SK-N-MC (cell line): ENCODE data around the gene MACROD2.

Experiments used
- DNase-seq: peaks from one replicate; pipeline ENCODE4 v3.0.0-alpha.2; 2011; ENCODE audit warnings: low read depth, low spot score
- H3K27ac ChIP-seq: fragments of 200-600 bp; sonication (generic); 2 replicates; pipeline ENCODE4 v1.5.1; 2016; ENCODE audit warnings: mixed run types
- H3K36me3 ChIP-seq: fragments of 200-600 bp; sonication (generic); 2 replicates; pipeline ENCODE4 v1.6.1; 2017; ENCODE audit warnings: antibody characterized with exemption, low read length, mixed read lengths; ENCODE audit not compliant: insufficient read depth
- H3K4me3 ChIP-seq: fragments of 200-600 bp; sonication (generic); 2 replicates; pipeline ENCODE4 v1.5.1; 2016
- H3K9ac ChIP-seq: fragments of 200-600 bp; sonication (generic); 2 replicates; pipeline ENCODE4 v1.8.0; 2017; ENCODE audit warnings: mixed run types, mixed read lengths; ENCODE audit not compliant: insufficient read length
- H3K9me3 ChIP-seq: fragments of 200-600 bp; sonication (generic); 2 replicates; pipeline ENCODE4 v1.6.1; 2017; ENCODE audit warnings: low read depth, mild to moderate bottlenecking, antibody characterized with exemption, low read length, moderate library complexity, mixed read lengths
- EZH2 ChIP-seq: fragments of 200-600 bp; sonication (generic); IDR thresholded peaks from one replicate; pipeline ENCODE4 v1.6.1; 2017; ENCODE audit warnings: antibody characterized with exemption
- FOXP2 ChIP-seq: optimal IDR thresholded peaks from 2 replicates; pipeline ENCODE3; 2011; ENCODE audit warnings: mild to moderate bottlenecking, moderate library complexity; ENCODE audit not compliant: insufficient read depth; ENCODE audit errors: extremely low read length, control extremely low read depth
- POLR2AphosphoS5 ChIP-seq: IDR thresholded peaks from 2 replicates; pipeline ENCODE4 v1.6.1; 2012; ENCODE audit warnings: mild to moderate bottlenecking, low read depth, low read length, borderline replicate concordance

MACROD2 gene

GRCh38 chr20:15818651-15819071 is 1823.3 kb downstream of the MACROD2 start:
- Histone ChIP-seq H3K4me3 (no peak overlapping the region), H3K36me3 (no peaks in the 10 kb centered on the region), H3K9me3 (no peaks in the 10 kb centered on the region), H3K9ac (no peak overlapping the region), H3K27ac (no peak overlapping the region)
- DNase-seq: no peak
- TF ChIP-seq EZH2 (no peak), FOXP2 (no peak), POLR2AphosphoS5 (no peak)

DNA sequence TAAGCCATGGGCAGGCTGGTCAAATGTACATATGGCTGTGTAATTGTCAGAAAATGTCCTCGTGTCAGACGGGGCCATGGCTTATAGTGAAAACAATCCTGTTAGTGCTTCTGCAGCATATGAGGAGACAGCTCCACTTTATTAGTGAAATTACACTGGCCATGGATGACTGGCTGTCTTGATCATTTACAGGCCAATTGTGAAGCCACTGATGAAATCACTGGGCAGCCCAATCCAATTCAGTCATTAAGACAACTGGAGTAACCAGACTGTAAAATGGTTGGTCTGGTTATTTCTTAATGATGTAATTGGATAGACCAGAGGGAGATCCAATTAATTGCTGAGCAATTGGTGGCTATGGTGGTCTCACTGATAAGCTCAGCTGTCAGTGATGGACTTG is 1828.4 kb downstream of the MACROD2 start:
- H3K4me3 ChIP-seq: no peak overlapping the region
- H3K36me3 ChIP-seq: no peaks in the 10 kb centered on the region
- TF ChIP-seq FOXP2: no peak
- no peak for TF ChIP-seq POLR2AphosphoS5
- no peak for TF ChIP-seq EZH2
- no peak overlapping the region for H3K9ac ChIP-seq
- H3K27ac ChIP-seq: no peak overlapping the region
- DNase-seq: no peak
- no peaks in the 10 kb centered on the region for H3K9me3 ChIP-seq

DNA sequence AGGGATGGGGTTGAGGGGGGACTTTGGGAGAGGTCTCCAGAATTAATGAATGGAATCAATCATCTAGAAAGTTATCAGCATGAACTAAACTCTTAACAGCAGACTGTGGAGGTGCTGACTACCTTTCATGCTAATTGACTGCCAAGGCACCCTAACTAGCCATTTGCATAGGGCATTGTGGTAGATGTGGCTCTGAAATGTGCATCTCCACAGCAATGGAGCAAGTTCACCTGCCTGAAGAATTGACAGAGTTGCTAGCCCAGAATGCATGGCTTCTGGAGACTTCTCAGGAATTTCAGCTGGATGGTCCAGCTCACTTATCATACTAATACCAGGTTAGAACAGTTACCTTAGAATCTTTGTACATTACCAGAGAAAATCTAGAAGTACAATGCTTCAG is 1832.3 kb downstream of the MACROD2 start:
- TF ChIP-seq EZH2 (no peak), FOXP2 (no peak), POLR2AphosphoS5 (no peak)
- H3K27ac ChIP-seq: no peak overlapping the region

GRCh38 chr20:15831201-15831600 is 1835.9 kb downstream of the MACROD2 start:
- Histone ChIP-seq H3K36me3 (no peaks in the 10 kb centered on the region), H3K9me3 (no peaks in the 10 kb centered on the region), H3K27ac (no peak overlapping the region), H3K4me3 (no peak overlapping the region), H3K9ac (no peak overlapping the region)
- no peak for TF ChIP-seq FOXP2
- TF ChIP-seq POLR2AphosphoS5: no peak
- TF ChIP-seq EZH2: no peak
- DNase-seq: no peak

More for the DNA sequence above, 1832.3 kb downstream of the MACROD2 start:
- H3K4me3 ChIP-seq: no peak overlapping the region
- H3K9ac ChIP-seq: no peak overlapping the region
- H3K36me3 ChIP-seq: no peaks in the 10 kb centered on the region
- DNase-seq: no peak
- no peaks in the 10 kb centered on the region for H3K9me3 ChIP-seq

GRCh38 chr20:15832512-15832911 is 1837.2 kb downstream of the MACROD2 start:
- Histone ChIP-seq H3K36me3 (no peaks in the 10 kb centered on the region), H3K9me3 (no peaks in the 10 kb centered on the region), H3K27ac (no peak overlapping the region), H3K9ac (no peak overlapping the region), H3K4me3 (no peak overlapping the region)
- TF ChIP-seq FOXP2 (no peak), EZH2 (no peak), POLR2AphosphoS5 (no peak)
- no peak for DNase-seq

GRCh38 chr20:15834857-15835256 is 1839.5 kb downstream of the MACROD2 start:
- no peak overlapping the region for H3K4me3 ChIP-seq
- no peak for TF ChIP-seq POLR2AphosphoS5
- TF ChIP-seq EZH2: no peak
- no peak for TF ChIP-seq FOXP2
- H3K36me3 ChIP-seq: no peaks in the 10 kb centered on the region
- DNase-seq: no peak
- H3K27ac ChIP-seq: no peak overlapping the region
- H3K9me3 ChIP-seq: no peaks in the 10 kb centered on the region
- H3K9ac ChIP-seq: no peak overlapping the region

DNA sequence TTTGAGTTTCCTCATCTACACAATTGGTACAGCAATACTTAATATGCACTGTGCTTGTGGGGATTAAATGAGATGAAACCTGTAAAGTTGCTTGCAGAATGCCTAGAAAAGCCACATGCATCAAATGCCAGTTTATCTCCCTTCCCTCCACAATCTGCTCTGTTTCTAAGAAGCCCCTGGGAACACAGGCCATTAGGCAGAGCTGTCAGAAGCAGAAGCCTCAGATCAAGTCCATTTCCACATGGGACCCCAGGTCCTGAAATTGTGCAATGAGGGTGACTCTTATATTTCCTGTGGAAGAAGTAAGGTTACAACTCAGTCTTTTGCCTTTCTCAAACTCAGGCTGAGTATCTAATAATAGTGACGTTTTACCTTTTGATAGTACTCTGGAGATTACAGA is 1840.5 kb downstream of the MACROD2 start:
- H3K36me3 ChIP-seq: no peaks in the 10 kb centered on the region
- DNase-seq: no peak
- H3K4me3 ChIP-seq: no peak overlapping the region
- no peak overlapping the region for H3K27ac ChIP-seq
- H3K9ac ChIP-seq: no peak overlapping the region
- H3K9me3 ChIP-seq: no peaks in the 10 kb centered on the region
- TF ChIP-seq POLR2AphosphoS5 (no peak), EZH2 (no peak), FOXP2 (no peak)

GRCh38 chr20:15836634-15837033 is 1841.3 kb downstream of the MACROD2 start:
- Histone ChIP-seq H3K4me3 (no peak overlapping the region), H3K27ac (no peak overlapping the region), H3K9me3 (no peaks in the 10 kb centered on the region), H3K36me3 (no peaks in the 10 kb centered on the region), H3K9ac (no peak overlapping the region)
- no peak for TF ChIP-seq FOXP2
- TF ChIP-seq EZH2: no peak
- no peak for TF ChIP-seq POLR2AphosphoS5
- DNase-seq: no peak

DNA sequence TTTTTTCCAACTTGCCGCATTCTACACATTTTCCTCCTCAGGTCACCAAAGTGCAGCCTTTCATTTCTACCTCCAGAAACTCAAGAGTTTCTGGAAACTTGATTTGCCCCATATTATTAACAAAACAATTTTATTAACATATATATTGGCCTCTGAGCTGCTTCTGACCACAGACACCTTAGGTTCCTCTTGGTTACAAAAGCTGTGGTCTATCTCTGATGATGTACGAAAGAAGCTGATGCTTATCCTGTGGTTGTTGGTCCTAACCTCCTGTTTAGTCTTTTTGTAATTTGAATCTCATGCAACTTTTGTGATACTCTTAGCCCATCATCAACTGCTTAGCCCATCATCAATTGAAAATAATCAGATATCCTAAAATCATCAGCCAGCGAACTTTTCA is 1842.2 kb downstream of the MACROD2 start:
- Histone ChIP-seq H3K9me3 (no peaks in the 10 kb centered on the region), H3K36me3 (no peaks in the 10 kb centered on the region), H3K4me3 (no peak overlapping the region), H3K27ac (no peak overlapping the region), H3K9ac (no peak overlapping the region)
- TF ChIP-seq EZH2 (no peak), FOXP2 (no peak), POLR2AphosphoS5 (no peak)
- DNase-seq: no peak
